ENCODE measurements around the gene CEP128.

Gene CEP128

GRCh38 chr14:80627745-80628144 lies 313.8 kb downstream of the CEP128 start:
- Histone ChIP-seq H3K4me3 (ENCODE audit: low read depth, low read length) (no peak overlapping the region), H3K9me3 (ENCODE audit: control insufficient read depth, insufficient read depth, low read depth, low read length) (no peaks in the 10 kb centered on the region), H3K27ac (ENCODE audit: extremely low read depth, low read depth, low read length) (no peak overlapping the region), H3K4me1 (ENCODE audit: control insufficient read depth, insufficient read depth, low read length) (no peaks in the 10 kb centered on the region), H3K36me3 (ENCODE audit: control insufficient read depth in 2 of 2, insufficient read depth in 1 of 2, low read length in 2 of 2) (no peaks in the 10 kb centered on the region)
- POLR2A ChIA-PET = no interaction called here
- TF ChIP-seq ZNF324 (tag by site-specific recombination; IDR thresholded peaks at IDR 0.05) (no peak), ZFP37 (tag by site-specific recombination; IDR thresholded peaks at IDR 0.05) (no peak), ZNF19 (tag by site-specific recombination; IDR thresholded peaks at IDR 0.05; ENCODE audit: low read depth) (no peak), ZNF433 (tag by site-specific recombination; IDR thresholded peaks at IDR 0.05; ENCODE audit: low read depth) (no peak), ZNF623 (tag by site-specific recombination; IDR thresholded peaks at IDR 0.05) (no peak), ZNF596 (tag by site-specific recombination; IDR thresholded peaks at IDR 0.05) (no peak)
- CTCF ChIA-PET = no interaction called here

GRCh38 chr14:80624581-80624980 lies 317.0 kb downstream of the CEP128 start:
- ChIA-PET POLR2A (no interaction called here), CTCF (no interaction called here)
- no peaks in the 10 kb centered on the region for H3K4me1 ChIP-seq (ENCODE audit: control insufficient read depth, insufficient read depth, low read length)

GRCh38 chr14:80621701-80622100 lies 319.8 kb downstream of the CEP128 start:
- Histone ChIP-seq H3K9me3 (ENCODE audit: control insufficient read depth, insufficient read depth, low read depth, low read length) (no peaks in the 10 kb centered on the region), H3K36me3 (ENCODE audit: control insufficient read depth in 2 of 2, insufficient read depth in 1 of 2, low read length in 2 of 2) (no peaks in the 10 kb centered on the region), H3K27ac (ENCODE audit: extremely low read depth, low read depth, low read length) (no peak overlapping the region), H3K4me1 (ENCODE audit: control insufficient read depth, insufficient read depth, low read length) (no peaks in the 10 kb centered on the region), H3K4me3 (ENCODE audit: low read depth, low read length) (no peak overlapping the region)
- CTCF ChIA-PET = interaction anchor here (1.2 kb wide), 1 partner anchor 41 kb away, joined by 4 read pairs; no protein-coding TSS in a partner anchor
- POLR2A ChIA-PET = no interaction called here
- TF ChIP-seq OSR2 (tag by site-specific recombination; IDR thresholded peaks at IDR 0.05) = no peak

More at GRCh38 chr14:80624581-80624980, 317.0 kb downstream of the CEP128 start:
- H3K36me3 ChIP-seq (ENCODE audit: control insufficient read depth in 2 of 2, insufficient read depth in 1 of 2, low read length in 2 of 2) = no peaks in the 10 kb centered on the region
- H3K4me3 ChIP-seq (ENCODE audit: low read depth, low read length) = no peak overlapping the region
- TF ChIP-seq ZNF157 (tag by site-specific recombination; IDR thresholded peaks at IDR 0.05) (no peak), ZNF837 (tag by site-specific recombination; IDR thresholded peaks at IDR 0.05) (no peak), ZIC2 (tag by site-specific recombination; IDR thresholded peaks at IDR 0.05) (no peak)
- H3K27ac ChIP-seq (ENCODE audit: extremely low read depth, low read depth, low read length) = no peak overlapping the region
- H3K9me3 ChIP-seq (ENCODE audit: control insufficient read depth, insufficient read depth, low read depth, low read length) = no peaks in the 10 kb centered on the region

GRCh38 chr14:80620434-80620833 lies 321.1 kb downstream of the CEP128 start:
- ChIA-PET POLR2A (no interaction called here), CTCF (interaction anchor here (1.2 kb wide), 1 partner anchor 40 kb away, joined by 4 read pairs; no protein-coding TSS in a partner anchor)
- no peak overlapping the region for H3K27ac ChIP-seq (ENCODE audit: extremely low read depth, low read depth, low read length)
- TF ChIP-seq PRDM4 (tag by site-specific recombination; IDR thresholded peaks at IDR 0.05) (no peak), KLF16 (tag by site-specific recombination; IDR thresholded peaks at IDR 0.05) (no peak), ZNF600 (tag by site-specific recombination; IDR thresholded peaks at IDR 0.05) (no peak)
- TF ChIP-seq, protein P1, sequence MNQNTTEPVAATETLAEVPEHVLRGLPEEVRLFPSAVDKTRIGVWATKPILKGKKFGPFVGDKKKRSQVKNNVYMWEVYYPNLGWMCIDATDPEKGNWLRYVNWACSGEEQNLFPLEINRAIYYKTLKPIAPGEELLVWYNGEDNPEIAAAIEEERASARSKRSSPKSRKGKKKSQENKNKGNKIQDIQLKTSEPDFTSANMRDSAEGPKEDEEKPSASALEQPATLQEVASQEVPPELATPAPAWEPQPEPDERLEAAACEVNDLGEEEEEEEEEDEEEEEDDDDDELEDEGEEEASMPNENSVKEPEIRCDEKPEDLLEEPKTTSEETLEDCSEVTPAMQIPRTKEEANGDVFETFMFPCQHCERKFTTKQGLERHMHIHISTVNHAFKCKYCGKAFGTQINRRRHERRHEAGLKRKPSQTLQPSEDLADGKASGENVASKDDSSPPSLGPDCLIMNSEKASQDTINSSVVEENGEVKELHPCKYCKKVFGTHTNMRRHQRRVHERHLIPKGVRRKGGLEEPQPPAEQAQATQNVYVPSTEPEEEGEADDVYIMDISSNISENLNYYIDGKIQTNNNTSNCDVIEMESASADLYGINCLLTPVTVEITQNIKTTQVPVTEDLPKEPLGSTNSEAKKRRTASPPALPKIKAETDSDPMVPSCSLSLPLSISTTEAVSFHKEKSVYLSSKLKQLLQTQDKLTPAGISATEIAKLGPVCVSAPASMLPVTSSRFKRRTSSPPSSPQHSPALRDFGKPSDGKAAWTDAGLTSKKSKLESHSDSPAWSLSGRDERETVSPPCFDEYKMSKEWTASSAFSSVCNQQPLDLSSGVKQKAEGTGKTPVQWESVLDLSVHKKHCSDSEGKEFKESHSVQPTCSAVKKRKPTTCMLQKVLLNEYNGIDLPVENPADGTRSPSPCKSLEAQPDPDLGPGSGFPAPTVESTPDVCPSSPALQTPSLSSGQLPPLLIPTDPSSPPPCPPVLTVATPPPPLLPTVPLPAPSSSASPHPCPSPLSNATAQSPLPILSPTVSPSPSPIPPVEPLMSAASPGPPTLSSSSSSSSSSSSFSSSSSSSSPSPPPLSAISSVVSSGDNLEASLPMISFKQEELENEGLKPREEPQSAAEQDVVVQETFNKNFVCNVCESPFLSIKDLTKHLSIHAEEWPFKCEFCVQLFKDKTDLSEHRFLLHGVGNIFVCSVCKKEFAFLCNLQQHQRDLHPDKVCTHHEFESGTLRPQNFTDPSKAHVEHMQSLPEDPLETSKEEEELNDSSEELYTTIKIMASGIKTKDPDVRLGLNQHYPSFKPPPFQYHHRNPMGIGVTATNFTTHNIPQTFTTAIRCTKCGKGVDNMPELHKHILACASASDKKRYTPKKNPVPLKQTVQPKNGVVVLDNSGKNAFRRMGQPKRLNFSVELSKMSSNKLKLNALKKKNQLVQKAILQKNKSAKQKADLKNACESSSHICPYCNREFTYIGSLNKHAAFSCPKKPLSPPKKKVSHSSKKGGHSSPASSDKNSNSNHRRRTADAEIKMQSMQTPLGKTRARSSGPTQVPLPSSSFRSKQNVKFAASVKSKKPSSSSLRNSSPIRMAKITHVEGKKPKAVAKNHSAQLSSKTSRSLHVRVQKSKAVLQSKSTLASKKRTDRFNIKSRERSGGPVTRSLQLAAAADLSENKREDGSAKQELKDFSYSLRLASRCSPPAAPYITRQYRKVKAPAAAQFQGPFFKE (tag by site-specific recombination; IDR thresholded peaks at IDR 0.05; ENCODE audit: borderline replicate concordance) = no peak
- no peaks in the 10 kb centered on the region for H3K36me3 ChIP-seq (ENCODE audit: control insufficient read depth in 2 of 2, insufficient read depth in 1 of 2, low read length in 2 of 2)
- no peaks in the 10 kb centered on the region for H3K9me3 ChIP-seq (ENCODE audit: control insufficient read depth, insufficient read depth, low read depth, low read length)
- H3K4me3 ChIP-seq (ENCODE audit: low read depth, low read length) = no peak overlapping the region
- H3K4me1 ChIP-seq (ENCODE audit: control insufficient read depth, insufficient read depth, low read length) = no peaks in the 10 kb centered on the region

Data from HEK293 (cell line).